Epithelial cell of proximal tubule (primary cell): ENCODE results near the gene YIPF6. TPM values are rescaled to one million over a fixed set of nuclear protein-coding genes. Genes with fewer than 3 reads are reported as not detected.
"Not testable (repeated sequence)": the region's sequence is repeated elsewhere in the genome, so short reads cannot be mapped to it uniquely, and the experiment has no call there.

Experiments used
- DNase-seq: peaks from one replicate; pipeline ENCODE4 v3.0.0-alpha.2; 2011; ENCODE audit warnings: low read depth
- H3K4me3 ChIP-seq: 2 replicates; pipeline ENCODE4 v1.5.1; 2011; ENCODE audit warnings: low read depth, mild to moderate bottlenecking, low read length
- total RNA-seq: library from RNA; depleted of rRNA; stranded (reverse); fragments of >200 nt; gene quantifications from 2 replicates; pipeline ENCODE4 v1.2.3, GENCODE V29; 2015
- TF ChIP-seq, protein P1 (sequence below): conservative IDR thresholded peaks from 2 replicates; pipeline ENCODE4 v1.5.1; 2012; ENCODE audit warnings: low read depth, mild to moderate bottlenecking, low read length

Gene YIPF6
- total RNA-seq, 1 donor from 2014 or later = 23.9 TPM

- H3K4me3 ChIP-seq = no peak overlapping the region
- TF ChIP-seq, protein P1, sequence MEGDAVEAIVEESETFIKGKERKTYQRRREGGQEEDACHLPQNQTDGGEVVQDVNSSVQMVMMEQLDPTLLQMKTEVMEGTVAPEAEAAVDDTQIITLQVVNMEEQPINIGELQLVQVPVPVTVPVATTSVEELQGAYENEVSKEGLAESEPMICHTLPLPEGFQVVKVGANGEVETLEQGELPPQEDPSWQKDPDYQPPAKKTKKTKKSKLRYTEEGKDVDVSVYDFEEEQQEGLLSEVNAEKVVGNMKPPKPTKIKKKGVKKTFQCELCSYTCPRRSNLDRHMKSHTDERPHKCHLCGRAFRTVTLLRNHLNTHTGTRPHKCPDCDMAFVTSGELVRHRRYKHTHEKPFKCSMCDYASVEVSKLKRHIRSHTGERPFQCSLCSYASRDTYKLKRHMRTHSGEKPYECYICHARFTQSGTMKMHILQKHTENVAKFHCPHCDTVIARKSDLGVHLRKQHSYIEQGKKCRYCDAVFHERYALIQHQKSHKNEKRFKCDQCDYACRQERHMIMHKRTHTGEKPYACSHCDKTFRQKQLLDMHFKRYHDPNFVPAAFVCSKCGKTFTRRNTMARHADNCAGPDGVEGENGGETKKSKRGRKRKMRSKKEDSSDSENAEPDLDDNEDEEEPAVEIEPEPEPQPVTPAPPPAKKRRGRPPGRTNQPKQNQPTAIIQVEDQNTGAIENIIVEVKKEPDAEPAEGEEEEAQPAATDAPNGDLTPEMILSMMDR = no peak
- no peak for DNase-seq
Measured at GRCh38 chrX:68488657-68489056, 10.2 kb upstream of the YIPF6 start.

DNA sequence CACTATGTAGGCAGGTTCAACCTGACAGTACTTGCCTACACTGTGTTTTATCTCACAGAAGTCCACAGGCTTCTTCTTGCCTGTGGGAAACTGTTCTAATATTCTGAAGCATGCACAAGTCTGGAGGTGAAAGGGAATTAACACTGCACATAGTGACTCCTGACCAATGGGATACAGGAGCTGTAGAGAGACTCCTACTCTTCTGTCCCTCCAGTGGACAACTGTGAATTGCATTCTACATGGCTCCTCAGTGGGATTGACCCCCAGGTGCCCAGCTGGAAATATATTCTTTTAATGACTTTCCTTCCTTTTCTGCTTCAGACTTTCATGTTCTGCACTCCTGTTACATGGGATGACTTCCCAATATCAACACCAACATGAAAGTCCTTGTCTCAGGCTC lies 8.2 kb upstream of the YIPF6 start:
- TF ChIP-seq, protein P1 = peak; percentile 58
- DNase-seq = no peak

GRCh38 chrX:68492583-68492982 lies 6.3 kb upstream of the YIPF6 start:
- no peak for DNase-seq
- no peak overlapping the region for H3K4me3 ChIP-seq
- TF ChIP-seq, protein P1 = no peak

More for the DNA sequence above, 8.2 kb upstream of the YIPF6 start:
- H3K4me3 ChIP-seq = no peak overlapping the region

DNA sequence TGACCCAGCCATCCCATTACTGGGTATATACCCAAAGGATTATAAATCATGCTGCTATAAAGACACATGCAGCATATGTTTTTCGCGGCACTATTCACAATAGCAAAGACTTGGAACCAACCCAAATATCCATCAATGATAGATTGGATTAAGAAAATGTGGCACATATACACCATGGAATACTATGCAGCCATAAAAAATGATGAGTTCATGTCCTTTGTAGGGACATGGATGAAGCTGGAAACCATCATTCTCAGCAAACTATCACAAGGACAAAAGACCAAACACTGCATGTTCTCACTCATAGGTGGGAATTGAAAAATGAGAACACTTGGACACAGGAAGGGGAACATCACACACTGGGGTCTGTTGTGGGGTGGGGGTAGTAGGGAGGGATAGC lies 5.1 kb upstream of the YIPF6 start:
- not testable (repeated sequence) for H3K4me3 ChIP-seq, DNase-seq

DNA sequence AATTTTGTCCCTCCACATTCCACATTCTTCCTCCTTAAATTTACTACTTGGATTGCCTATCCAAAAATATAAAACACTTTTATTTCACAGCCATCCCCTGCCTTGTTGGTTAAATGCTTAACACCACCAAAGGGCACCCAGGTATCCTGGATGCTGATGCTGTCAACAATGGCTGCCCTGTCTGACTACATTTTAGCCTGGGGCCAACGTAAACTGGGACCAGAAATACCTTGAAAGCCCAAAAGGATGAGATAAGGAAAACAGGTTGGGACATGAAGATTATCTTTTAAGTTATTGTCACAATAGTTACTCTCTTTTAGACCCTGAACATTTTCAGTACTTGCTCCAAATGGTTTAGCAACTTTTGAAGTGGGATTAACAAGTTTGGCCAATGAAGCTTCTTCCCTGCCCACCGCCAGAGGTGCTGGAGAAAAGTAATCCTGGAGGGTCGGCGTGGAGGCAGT lies 775 bp upstream of the YIPF6 start:
- DNase-seq = no peak
- TF ChIP-seq, protein P1 = peak; percentile 4
- H3K4me3 ChIP-seq = peak overlapping the region; percentile 80

- H3K4me3 ChIP-seq = peak overlapping the region; percentile 80
- no peak for DNase-seq
- TF ChIP-seq, protein P1 = no peak
Measured at GRCh38 chrX:68499543-68500504, 973 bp downstream of the YIPF6 start.

DNA sequence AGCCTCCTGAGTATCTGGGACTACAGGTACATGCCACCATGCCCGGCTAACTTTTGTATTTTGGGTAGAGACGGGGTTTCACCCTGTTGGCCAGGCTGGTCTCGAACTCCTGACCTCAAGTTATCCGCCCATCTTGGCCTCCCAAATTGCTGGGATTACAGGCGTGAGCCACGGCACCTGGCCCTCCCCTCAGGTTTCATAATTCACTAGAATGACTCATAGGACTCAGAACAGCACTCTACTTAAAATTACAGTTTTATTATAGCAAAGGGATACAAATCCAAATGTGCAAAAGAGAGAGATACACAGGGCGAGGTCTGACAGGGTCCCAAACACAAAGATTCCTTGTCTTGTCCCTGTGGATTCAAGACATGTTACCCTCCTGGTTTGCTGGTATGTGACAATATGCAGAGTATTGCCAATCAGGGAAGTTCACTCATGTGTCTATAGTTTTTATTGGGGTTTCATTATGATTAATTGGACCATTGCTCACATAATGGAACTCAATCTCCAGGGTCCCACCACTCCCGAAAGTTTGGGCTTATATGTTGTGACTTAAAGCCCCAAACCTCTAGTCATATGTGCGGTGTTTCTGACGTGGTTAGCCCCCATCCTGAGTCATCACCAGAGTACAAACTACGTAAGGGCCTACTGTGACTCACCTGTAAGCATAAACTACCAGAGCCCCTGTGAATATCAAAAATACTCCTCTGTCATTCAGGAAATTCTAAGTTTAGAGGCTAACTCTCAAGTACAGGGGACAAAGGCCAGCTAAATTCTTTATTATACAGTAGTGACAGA lies 5.2 kb downstream of the YIPF6 start:
- no peak for DNase-seq
- TF ChIP-seq, protein P1 = no peak
- no peak overlapping the region for H3K4me3 ChIP-seq
